ENCODE measurements around the gene FARS2.
"Not testable (repeated sequence)": the region's sequence is repeated elsewhere in the genome, so short reads cannot be mapped to it uniquely, and the experiment has no call there.

FARS2 gene

GRCh38 chr6:5656226-5656625 lies 394.9 kb downstream of the FARS2 start:
- FAIRE-seq (peak; percentile 63), DNase-seq (ENCODE audit: insufficient read length) (no peak)
- TF ChIP-seq POLR2AphosphoS5 (IDR thresholded peaks at IDR 0.05; ENCODE audit: low read depth, low read length): no peak
- TF ChIP-seq TAF1 (IDR thresholded peaks at IDR 0.05; ENCODE audit: borderline replicate concordance, low read depth, low read length): no peak
- no peak for TF ChIP-seq POLR2A (IDR thresholded peaks at IDR 0.05; ENCODE audit: low read depth, low read length)

- DNase-seq (ENCODE audit: insufficient read length); FAIRE-seq: not testable (repeated sequence)
These were observed 395.4 kb downstream of the FARS2 start for GRCh38 chr6:5656695-5657094.

GRCh38 chr6:5657684-5658430 lies 396.5 kb downstream of the FARS2 start:
- FAIRE-seq (no peak), DNase-seq (ENCODE audit: insufficient read length) (no peak)
- TF ChIP-seq POLR2AphosphoS5 (IDR thresholded peaks at IDR 0.05; ENCODE audit: low read depth, low read length): no peak
- no peak for TF ChIP-seq TAF1 (IDR thresholded peaks at IDR 0.05; ENCODE audit: borderline replicate concordance, low read depth, low read length)
- TF ChIP-seq POLR2A (IDR thresholded peaks at IDR 0.05; ENCODE audit: low read depth, low read length): no peak

GRCh38 chr6:5659467-5659866 lies 398.2 kb downstream of the FARS2 start:
- FAIRE-seq: no peak
- no peak for DNase-seq (ENCODE audit: insufficient read length)
- TF ChIP-seq POLR2AphosphoS5 (IDR thresholded peaks at IDR 0.05; ENCODE audit: low read depth, low read length) (no peak), TAF1 (IDR thresholded peaks at IDR 0.05; ENCODE audit: borderline replicate concordance, low read depth, low read length) (no peak)

GRCh38 chr6:5660772-5661171 lies 399.5 kb downstream of the FARS2 start:
- no peak for FAIRE-seq
- TF ChIP-seq TAF1 (IDR thresholded peaks at IDR 0.05; ENCODE audit: borderline replicate concordance, low read depth, low read length): no peak
- TF ChIP-seq POLR2A (IDR thresholded peaks at IDR 0.05; ENCODE audit: low read depth, low read length): no peak
- TF ChIP-seq POLR2AphosphoS5 (IDR thresholded peaks at IDR 0.05; ENCODE audit: low read depth, low read length): no peak
- DNase-seq (ENCODE audit: insufficient read length): no peak

GRCh38 chr6:5662797-5663196 lies 401.5 kb downstream of the FARS2 start:
- TF ChIP-seq POLR2A (IDR thresholded peaks at IDR 0.05; ENCODE audit: low read depth, low read length) (no peak), POLR2AphosphoS5 (IDR thresholded peaks at IDR 0.05; ENCODE audit: low read depth, low read length) (no peak), TAF1 (IDR thresholded peaks at IDR 0.05; ENCODE audit: borderline replicate concordance, low read depth, low read length) (no peak)
- no peak for FAIRE-seq
- no peak for DNase-seq (ENCODE audit: insufficient read length)

GRCh38 chr6:5663259-5663658 lies 401.9 kb downstream of the FARS2 start:
- TF ChIP-seq TAF1 (IDR thresholded peaks at IDR 0.05; ENCODE audit: borderline replicate concordance, low read depth, low read length) (no peak), POLR2A (IDR thresholded peaks at IDR 0.05; ENCODE audit: low read depth, low read length) (no peak), POLR2AphosphoS5 (IDR thresholded peaks at IDR 0.05; ENCODE audit: low read depth, low read length) (no peak)
- DNase-seq (ENCODE audit: insufficient read length) (no peak), FAIRE-seq (no peak)

GRCh38 chr6:5663739-5664138 lies 402.4 kb downstream of the FARS2 start:
- no peak for FAIRE-seq
- no peak for TF ChIP-seq POLR2A (IDR thresholded peaks at IDR 0.05; ENCODE audit: low read depth, low read length)
- TF ChIP-seq TAF1 (IDR thresholded peaks at IDR 0.05; ENCODE audit: borderline replicate concordance, low read depth, low read length): no peak
- TF ChIP-seq POLR2AphosphoS5 (IDR thresholded peaks at IDR 0.05; ENCODE audit: low read depth, low read length): no peak
- no peak for DNase-seq (ENCODE audit: insufficient read length)

- no peak for TF ChIP-seq POLR2AphosphoS5 (IDR thresholded peaks at IDR 0.05; ENCODE audit: low read depth, low read length)
- no peak for TF ChIP-seq POLR2A (IDR thresholded peaks at IDR 0.05; ENCODE audit: low read depth, low read length)
- no peak for TF ChIP-seq TAF1 (IDR thresholded peaks at IDR 0.05; ENCODE audit: borderline replicate concordance, low read depth, low read length)
- FAIRE-seq (no peak), DNase-seq (ENCODE audit: insufficient read length) (no peak)
These were observed 402.8 kb downstream of the FARS2 start for GRCh38 chr6:5664149-5664548.

- TF ChIP-seq TAF1 (IDR thresholded peaks at IDR 0.05; ENCODE audit: borderline replicate concordance, low read depth, low read length) (no peak), POLR2A (IDR thresholded peaks at IDR 0.05; ENCODE audit: low read depth, low read length) (no peak)
- FAIRE-seq: no peak
- DNase-seq (ENCODE audit: insufficient read length): no peak
These were observed 403.9 kb downstream of the FARS2 start for GRCh38 chr6:5665173-5665572.

GRCh38 chr6:5665667-5666066 lies 404.4 kb downstream of the FARS2 start:
- FAIRE-seq (no peak), DNase-seq (ENCODE audit: insufficient read length) (no peak)
- TF ChIP-seq TAF1 (IDR thresholded peaks at IDR 0.05; ENCODE audit: borderline replicate concordance, low read depth, low read length): no peak

- FAIRE-seq (no peak), DNase-seq (ENCODE audit: insufficient read length) (no peak)
- no peak for TF ChIP-seq POLR2AphosphoS5 (IDR thresholded peaks at IDR 0.05; ENCODE audit: low read depth, low read length)
- TF ChIP-seq POLR2A (IDR thresholded peaks at IDR 0.05; ENCODE audit: low read depth, low read length): no peak
- no peak for TF ChIP-seq TAF1 (IDR thresholded peaks at IDR 0.05; ENCODE audit: borderline replicate concordance, low read depth, low read length)
These were observed 405.4 kb downstream of the FARS2 start for GRCh38 chr6:5666695-5667094.

GRCh38 chr6:5667737-5668136 lies 406.4 kb downstream of the FARS2 start:
- no peak for DNase-seq (ENCODE audit: insufficient read length)
- TF ChIP-seq TAF1 (IDR thresholded peaks at IDR 0.05; ENCODE audit: borderline replicate concordance, low read depth, low read length) (no peak), POLR2AphosphoS5 (IDR thresholded peaks at IDR 0.05; ENCODE audit: low read depth, low read length) (no peak), POLR2A (IDR thresholded peaks at IDR 0.05; ENCODE audit: low read depth, low read length) (no peak)
- FAIRE-seq: no peak
